ENCODE measurements around the gene PMFBP1. TPM values are rescaled to one million over a fixed set of nuclear protein-coding genes. Genes with fewer than 3 reads are reported as not detected.

Gene PMFBP1
- polyA plus RNA-seq, 1 donor: 4.7 TPM

DNA sequence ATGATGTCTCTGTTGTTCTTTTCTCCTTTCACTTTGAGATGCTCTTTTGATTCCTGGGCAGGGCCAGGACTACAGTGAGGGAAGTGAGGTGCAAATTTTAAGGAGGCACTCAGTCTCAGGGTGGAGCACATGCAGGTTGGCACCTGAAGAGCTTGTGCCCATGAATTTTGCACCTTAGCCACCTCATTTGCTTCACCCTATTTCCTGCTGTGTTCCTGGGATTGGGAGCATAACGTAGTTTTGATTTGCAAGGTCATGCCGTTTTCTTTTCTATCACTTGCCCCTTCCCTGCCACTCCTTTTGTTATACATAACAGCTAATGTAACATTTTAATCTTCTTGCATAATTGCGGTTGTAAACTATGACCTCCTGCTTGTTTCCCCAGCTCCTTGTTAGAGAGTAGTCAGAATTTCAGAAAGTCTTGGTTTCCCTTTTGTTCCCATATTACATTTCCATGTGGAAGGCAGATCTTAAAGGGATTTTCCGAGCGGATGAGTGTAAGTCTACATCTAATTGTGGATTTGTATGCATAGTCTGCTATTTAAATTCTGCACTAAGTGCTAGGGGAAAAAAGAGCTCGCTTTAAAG, 9.8 kb downstream of the PMFBP1 start:
- Histone ChIP-seq H3K4me3 (ENCODE audit: low read length) (no peak overlapping the region), H3K9me3 (ENCODE audit: control insufficient read depth, low read depth, low read length) (no peaks in the 10 kb centered on the region), H3K27ac (ENCODE audit: low read length) (no peak overlapping the region), H3K36me3 (ENCODE audit: control insufficient read depth, insufficient read depth, low read length) (no peaks in the 10 kb centered on the region), H3K4me1 (ENCODE audit: control insufficient read depth, insufficient read depth, low read length) (no peaks in the 10 kb centered on the region), H3K27me3 (ENCODE audit: control insufficient read depth, insufficient read depth, low read length) (no peaks in the 10 kb centered on the region)
- DNase-seq: peak in 1 of 2 donors; percentile 44
- 10% methylated on average over 2 of the region's 6 CpGs for WGBS (ENCODE audit: insufficient coverage, low lambda C conversion rate)

- 100% methylated on average over 1 of the region's 2 CpGs for WGBS (ENCODE audit: insufficient coverage, low lambda C conversion rate)
- no peaks in the 10 kb centered on the region for H3K9me3 ChIP-seq (ENCODE audit: control insufficient read depth, low read depth, low read length)
- no peak for DNase-seq
- H3K36me3 ChIP-seq (ENCODE audit: control insufficient read depth, insufficient read depth, low read length): no peaks in the 10 kb centered on the region
- H3K4me1 ChIP-seq (ENCODE audit: control insufficient read depth, insufficient read depth, low read length): no peaks in the 10 kb centered on the region
- no peak overlapping the region for H3K27ac ChIP-seq (ENCODE audit: low read length)
- H3K4me3 ChIP-seq (ENCODE audit: low read length): no peak overlapping the region
- no peaks in the 10 kb centered on the region for H3K27me3 ChIP-seq (ENCODE audit: control insufficient read depth, insufficient read depth, low read length)
These were observed 12.2 kb downstream of the PMFBP1 start for GRCh38 chr16:72159801-72160200.

DNA sequence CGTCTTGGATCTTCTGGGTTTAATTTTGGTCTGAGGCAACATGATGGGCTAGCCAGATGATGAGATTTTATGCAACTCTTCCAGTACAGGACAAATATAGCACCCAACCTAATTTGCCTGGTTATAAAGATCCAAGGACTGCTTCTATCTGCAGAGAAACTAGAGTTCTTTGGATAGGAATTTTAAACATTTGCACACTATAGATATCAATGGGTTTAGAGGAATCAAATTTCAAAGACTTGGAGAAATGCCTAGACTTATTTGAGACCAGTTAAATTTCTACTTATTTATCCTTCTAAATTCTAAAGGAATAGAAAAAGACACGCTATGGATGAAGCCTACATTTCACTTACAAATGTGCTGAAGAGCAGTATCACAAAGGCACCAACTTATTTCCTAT, 12.6 kb downstream of the PMFBP1 start:
- H3K4me3 ChIP-seq (ENCODE audit: low read length): no peak overlapping the region
- WGBS (ENCODE audit: insufficient coverage, low lambda C conversion rate): 63% methylated on average over 1 of the region's 2 CpGs

DNA sequence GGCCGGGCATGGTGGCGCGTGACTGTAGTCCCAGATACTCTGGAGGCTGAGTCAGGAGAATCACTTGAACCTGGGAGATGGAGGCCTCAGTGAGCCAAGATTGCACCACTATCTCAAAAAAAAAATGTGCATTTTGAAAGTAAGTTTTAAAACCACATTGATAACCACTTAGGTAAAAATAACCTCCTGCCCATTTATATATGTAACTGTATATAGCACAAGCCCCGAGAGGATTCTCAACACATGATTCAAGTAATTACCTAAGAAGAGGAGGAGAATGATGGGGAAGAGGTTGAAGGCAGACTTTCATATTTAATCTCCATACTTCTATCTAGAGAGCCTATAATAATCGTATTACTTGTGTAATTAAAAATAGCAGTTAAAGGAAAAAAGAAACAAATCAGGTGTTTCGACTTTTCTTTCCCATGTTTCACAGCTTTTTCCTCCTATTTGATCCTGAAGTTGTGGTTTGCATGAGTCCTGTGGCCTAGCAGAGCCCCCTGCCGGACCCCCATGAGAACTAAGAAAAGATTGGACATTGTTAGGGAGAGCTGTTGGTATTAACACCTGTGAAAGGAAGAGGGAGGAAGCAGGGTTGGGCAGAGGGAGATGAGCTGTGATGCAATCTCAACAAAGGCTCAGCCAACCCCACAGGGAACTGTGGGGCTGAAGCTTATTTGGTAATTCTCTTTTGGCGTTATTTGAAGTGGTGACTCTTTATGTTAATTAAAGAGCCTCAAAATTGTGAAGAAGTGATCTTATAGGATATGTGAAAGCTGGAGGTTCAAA, 22.1 kb downstream of the PMFBP1 start:
- no peak overlapping the region for H3K27ac ChIP-seq (ENCODE audit: low read length)
- 93% methylated on average over 2 of the region's 8 CpGs for WGBS (ENCODE audit: insufficient coverage, low lambda C conversion rate)
- DNase-seq: no peak
- no peaks in the 10 kb centered on the region for H3K9me3 ChIP-seq (ENCODE audit: control insufficient read depth, low read depth, low read length)
- H3K4me1 ChIP-seq (ENCODE audit: control insufficient read depth, insufficient read depth, low read length): no peaks in the 10 kb centered on the region
- no peaks in the 10 kb centered on the region for H3K36me3 ChIP-seq (ENCODE audit: control insufficient read depth, insufficient read depth, low read length)
- H3K4me3 ChIP-seq (ENCODE audit: low read length): no peak overlapping the region
- H3K27me3 ChIP-seq (ENCODE audit: control insufficient read depth, insufficient read depth, low read length): no peaks in the 10 kb centered on the region

More for the DNA sequence above, 12.6 kb downstream of the PMFBP1 start:
- no peaks in the 10 kb centered on the region for H3K27me3 ChIP-seq (ENCODE audit: control insufficient read depth, insufficient read depth, low read length)
- no peaks in the 10 kb centered on the region for H3K36me3 ChIP-seq (ENCODE audit: control insufficient read depth, insufficient read depth, low read length)
- no peak overlapping the region for H3K27ac ChIP-seq (ENCODE audit: low read length)
- H3K9me3 ChIP-seq (ENCODE audit: control insufficient read depth, low read depth, low read length): no peaks in the 10 kb centered on the region
- no peak for DNase-seq
- H3K4me1 ChIP-seq (ENCODE audit: control insufficient read depth, insufficient read depth, low read length): no peaks in the 10 kb centered on the region

- Histone ChIP-seq H3K4me3 (ENCODE audit: low read length) (no peak overlapping the region), H3K27me3 (ENCODE audit: control insufficient read depth, insufficient read depth, low read length) (no peaks in the 10 kb centered on the region), H3K27ac (ENCODE audit: low read length) (no peak overlapping the region), H3K9me3 (ENCODE audit: control insufficient read depth, low read depth, low read length) (no peaks in the 10 kb centered on the region), H3K4me1 (ENCODE audit: control insufficient read depth, insufficient read depth, low read length) (no peaks in the 10 kb centered on the region), H3K36me3 (ENCODE audit: control insufficient read depth, insufficient read depth, low read length) (no peaks in the 10 kb centered on the region)
- DNase-seq: no peak
- WGBS (ENCODE audit: insufficient coverage, low lambda C conversion rate): no CpG with 5 or more reads among the region's 1 CpG
These were observed 29.5 kb downstream of the PMFBP1 start for GRCh38 chr16:72142476-72142875.

DNA sequence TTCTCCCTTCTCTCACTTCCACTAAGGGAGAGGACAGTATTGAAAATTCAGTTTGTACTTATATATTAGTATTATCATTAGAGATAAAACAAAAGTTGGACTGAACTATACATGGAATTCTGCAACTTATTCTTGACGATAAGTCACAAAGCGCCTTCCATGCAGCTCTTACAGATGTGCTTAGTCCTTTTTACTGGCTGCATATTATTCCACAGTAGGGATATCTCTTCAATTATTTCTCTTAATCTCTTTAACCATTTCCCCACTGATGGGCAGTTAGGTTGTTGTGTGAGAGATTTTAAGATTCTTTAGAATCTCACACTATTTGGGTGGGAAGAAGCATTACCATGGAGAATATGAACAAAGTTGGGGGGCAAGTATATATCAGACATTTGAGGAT, 32.0 kb downstream of the PMFBP1 start:
- DNase-seq: no peak
- H3K4me3 ChIP-seq (ENCODE audit: low read length): no peak overlapping the region
- no peaks in the 10 kb centered on the region for H3K9me3 ChIP-seq (ENCODE audit: control insufficient read depth, low read depth, low read length)
- H3K27me3 ChIP-seq (ENCODE audit: control insufficient read depth, insufficient read depth, low read length): no peaks in the 10 kb centered on the region
- H3K4me1 ChIP-seq (ENCODE audit: control insufficient read depth, insufficient read depth, low read length): no peaks in the 10 kb centered on the region
- H3K36me3 ChIP-seq (ENCODE audit: control insufficient read depth, insufficient read depth, low read length): no peaks in the 10 kb centered on the region
- no peak overlapping the region for H3K27ac ChIP-seq (ENCODE audit: low read length)
- no CpG with 5 or more reads among the region's 2 CpGs for WGBS (ENCODE audit: insufficient coverage, low lambda C conversion rate)

DNA sequence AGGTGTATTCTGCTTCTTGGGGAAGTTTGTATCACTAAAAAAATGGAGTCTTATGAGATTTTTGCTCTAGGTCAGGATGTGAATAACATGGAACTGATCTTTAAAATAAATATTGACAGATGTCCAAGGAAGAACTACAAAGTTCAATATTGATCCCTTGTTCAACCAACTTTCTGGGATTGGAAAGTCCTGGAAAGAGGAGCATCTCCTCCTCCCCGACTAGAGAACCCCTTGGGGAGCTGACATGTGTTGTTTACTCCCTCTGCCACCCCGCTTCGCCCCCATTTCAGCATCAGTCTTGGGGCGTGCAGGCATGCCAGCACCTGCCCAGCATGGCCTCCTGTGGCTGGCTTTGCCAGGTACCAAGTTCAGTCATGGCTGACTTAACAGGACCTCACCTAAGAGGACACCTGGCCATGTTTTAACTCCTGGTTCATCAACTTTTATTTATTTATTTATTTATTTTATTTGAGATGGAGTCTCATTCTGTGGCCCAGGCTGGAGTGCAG, 33.8 kb downstream of the PMFBP1 start:
- Histone ChIP-seq H3K9me3 (ENCODE audit: control insufficient read depth, low read depth, low read length) (no peaks in the 10 kb centered on the region), H3K36me3 (ENCODE audit: control insufficient read depth, insufficient read depth, low read length) (no peaks in the 10 kb centered on the region), H3K4me1 (ENCODE audit: control insufficient read depth, insufficient read depth, low read length) (no peaks in the 10 kb centered on the region), H3K27ac (ENCODE audit: low read length) (no peak overlapping the region), H3K27me3 (ENCODE audit: control insufficient read depth, insufficient read depth, low read length) (no peaks in the 10 kb centered on the region), H3K4me3 (ENCODE audit: low read length) (no peak overlapping the region)
- no CpG with 5 or more reads among the region's 4 CpGs for WGBS (ENCODE audit: insufficient coverage, low lambda C conversion rate)
- DNase-seq: no peak

- no peak for DNase-seq
- Histone ChIP-seq H3K27ac (ENCODE audit: low read length) (no peak overlapping the region), H3K4me3 (ENCODE audit: low read length) (no peak overlapping the region), H3K4me1 (ENCODE audit: control insufficient read depth, insufficient read depth, low read length) (no peaks in the 10 kb centered on the region), H3K9me3 (ENCODE audit: control insufficient read depth, low read depth, low read length) (no peaks in the 10 kb centered on the region), H3K36me3 (ENCODE audit: control insufficient read depth, insufficient read depth, low read length) (no peaks in the 10 kb centered on the region), H3K27me3 (ENCODE audit: control insufficient read depth, insufficient read depth, low read length) (no peaks in the 10 kb centered on the region)
- 90% methylated on average over 2 of the region's 15 CpGs for WGBS (ENCODE audit: insufficient coverage, low lambda C conversion rate)
These were observed 34.4 kb downstream of the PMFBP1 start for GRCh38 chr16:72137380-72138063.

- H3K4me1 ChIP-seq (ENCODE audit: control insufficient read depth, insufficient read depth, low read length): no peaks in the 10 kb centered on the region
- no peak overlapping the region for H3K27ac ChIP-seq (ENCODE audit: low read length)
- no peak overlapping the region for H3K4me3 ChIP-seq (ENCODE audit: low read length)
- no peaks in the 10 kb centered on the region for H3K36me3 ChIP-seq (ENCODE audit: control insufficient read depth, insufficient read depth, low read length)
- H3K9me3 ChIP-seq (ENCODE audit: control insufficient read depth, low read depth, low read length): no peaks in the 10 kb centered on the region
- WGBS (ENCODE audit: insufficient coverage, low lambda C conversion rate): no CpG with 5 or more reads among the region's 2 CpGs
- no peaks in the 10 kb centered on the region for H3K27me3 ChIP-seq (ENCODE audit: control insufficient read depth, insufficient read depth, low read length)
- no peak for DNase-seq
These were observed 37.4 kb downstream of the PMFBP1 start for GRCh38 chr16:72134507-72134906.

DNA sequence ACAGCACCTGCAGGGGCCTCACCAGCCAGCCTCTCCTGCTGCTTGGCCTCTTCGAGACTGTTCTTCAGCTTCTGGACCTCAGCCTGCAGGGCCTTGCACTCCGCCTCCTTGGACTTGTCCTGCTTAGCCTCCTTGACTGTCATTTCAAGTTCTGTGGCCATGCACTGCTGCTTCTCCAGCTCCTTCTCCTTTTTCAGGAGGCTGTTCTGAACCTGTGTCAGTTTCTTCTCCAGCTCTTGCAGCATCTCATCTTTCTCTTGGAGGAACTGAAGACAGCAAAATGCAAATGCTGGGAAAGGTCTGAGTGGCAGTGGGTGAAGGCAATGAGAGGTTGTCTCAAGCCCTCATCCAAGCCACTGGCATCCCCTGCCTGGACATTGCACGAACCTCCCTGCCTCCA, 39.2 kb downstream of the PMFBP1 start:
- H3K4me3 ChIP-seq (ENCODE audit: low read length): no peak overlapping the region
- no peaks in the 10 kb centered on the region for H3K4me1 ChIP-seq (ENCODE audit: control insufficient read depth, insufficient read depth, low read length)
- H3K9me3 ChIP-seq (ENCODE audit: control insufficient read depth, low read depth, low read length): no peaks in the 10 kb centered on the region
- H3K27ac ChIP-seq (ENCODE audit: low read length): no peak overlapping the region
- H3K36me3 ChIP-seq (ENCODE audit: control insufficient read depth, insufficient read depth, low read length): peaks cover 2% of the 10 kb centered on the region
- no peak for DNase-seq
- no CpG with 5 or more reads among the region's 3 CpGs for WGBS (ENCODE audit: insufficient coverage, low lambda C conversion rate)
- H3K27me3 ChIP-seq (ENCODE audit: control insufficient read depth, insufficient read depth, low read length): no peaks in the 10 kb centered on the region
